Measurements from ENCODE around the gene D2HGDH.

The D2HGDH gene

DNA sequence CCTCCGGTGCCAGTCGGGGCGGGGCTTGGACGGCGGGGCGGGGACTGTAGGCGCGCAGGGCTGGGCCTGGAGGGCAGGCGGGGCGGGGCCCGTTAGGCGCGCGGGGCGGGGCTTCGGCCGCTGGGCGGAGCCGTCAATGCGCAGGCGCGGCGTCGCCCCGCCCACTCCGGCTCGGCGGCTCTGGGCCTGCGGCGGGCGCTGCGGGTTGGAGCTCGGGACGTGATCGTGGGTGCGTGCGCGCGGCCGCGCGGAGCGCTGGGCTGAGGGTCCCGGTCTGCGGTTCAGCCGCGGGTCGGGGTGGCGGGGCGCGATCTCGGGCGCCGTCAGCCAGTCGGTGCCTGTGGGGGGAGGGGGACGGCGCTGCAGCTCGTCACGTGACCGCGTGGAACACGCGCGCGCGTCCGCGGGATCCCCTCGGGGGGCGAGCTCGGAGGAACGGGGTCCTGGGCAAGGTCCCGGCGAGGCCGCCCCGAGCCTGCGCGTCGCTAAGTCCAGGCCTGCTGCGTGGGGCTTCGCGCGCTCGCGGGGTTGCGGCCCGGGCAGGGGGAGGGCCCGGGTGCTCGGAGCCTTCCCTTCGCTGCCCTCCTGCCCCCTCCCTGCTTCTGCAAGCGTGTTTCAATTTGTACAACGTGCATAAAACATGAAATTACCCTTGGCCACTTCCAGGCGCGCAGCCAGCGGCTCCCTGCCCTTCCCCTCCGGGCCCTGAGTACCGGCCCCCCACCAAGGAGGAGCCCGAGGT lies at the start of gene D2HGDH:
Gene D2HGDH (plus strand): TSS at position 164 of the 742 bp plus-strand sequence. CDS start 595 bp downstream, outside the sequence.
- peak; percentile 48 to 91 for DNase-seq

DNA sequence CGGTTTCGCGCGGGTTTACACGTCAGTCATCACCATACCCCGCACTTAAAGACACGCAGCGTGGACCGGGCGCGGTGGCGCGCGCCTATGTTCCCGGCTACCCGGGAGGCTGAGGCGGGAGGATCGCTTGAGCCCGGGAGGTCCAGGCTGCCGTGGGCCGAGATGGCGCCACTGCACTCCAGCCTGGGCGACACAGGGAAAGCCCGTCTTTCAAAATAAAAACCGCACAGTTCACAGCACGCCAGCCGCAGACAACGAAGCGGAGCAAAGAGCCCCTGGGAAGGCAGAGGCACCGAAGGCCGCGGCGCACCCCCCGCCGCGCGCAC lies 48.1 kb upstream of the D2HGDH start:
- no peak for DNase-seq

DNA sequence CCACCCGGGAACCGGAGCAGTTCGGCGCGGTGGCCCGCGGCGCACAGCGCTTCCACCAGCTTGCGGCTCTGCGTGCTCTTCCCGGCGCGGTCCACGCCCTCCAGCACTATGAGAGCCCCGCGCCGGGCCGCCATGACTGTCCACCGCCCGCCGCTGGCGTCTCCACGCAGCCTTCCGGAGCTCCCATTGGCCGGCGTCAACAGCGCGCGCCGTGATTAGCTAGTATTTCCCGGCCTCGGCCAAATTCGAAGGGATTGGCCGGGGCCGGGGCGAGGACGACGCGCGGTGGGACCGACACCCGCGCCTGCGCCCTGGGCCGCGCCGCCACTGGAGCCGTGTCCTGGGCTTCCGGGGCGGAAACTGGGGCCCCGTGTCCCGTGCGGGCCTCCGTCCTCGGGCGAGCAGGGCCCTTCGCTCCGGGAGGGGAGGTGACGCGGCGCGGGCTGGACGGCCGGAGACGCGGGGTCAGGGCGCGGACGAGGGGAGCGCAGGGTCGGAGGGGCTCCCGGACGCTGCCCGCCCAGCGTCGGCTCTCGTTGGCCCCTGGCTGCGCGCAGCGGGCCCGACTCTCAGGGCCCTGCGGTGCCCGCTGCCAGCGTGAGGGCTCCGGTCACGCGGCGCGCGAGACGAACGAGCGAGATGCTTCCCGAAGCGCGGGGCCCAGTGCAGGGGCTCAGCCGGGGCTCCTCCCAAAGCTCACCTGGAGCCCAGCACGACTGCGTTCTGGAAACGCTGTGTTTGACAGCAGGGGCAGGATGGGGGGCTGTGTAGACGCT lies 47.6 kb upstream of the D2HGDH start, which contains the start of gene DTYMK:
Gene DTYMK (minus strand): TSS at position 166 of the 776 bp plus-strand sequence. CDS start 32 bp downstream, at position 134.
- DNase-seq, result peak; percentile 87 to 97

DNA sequence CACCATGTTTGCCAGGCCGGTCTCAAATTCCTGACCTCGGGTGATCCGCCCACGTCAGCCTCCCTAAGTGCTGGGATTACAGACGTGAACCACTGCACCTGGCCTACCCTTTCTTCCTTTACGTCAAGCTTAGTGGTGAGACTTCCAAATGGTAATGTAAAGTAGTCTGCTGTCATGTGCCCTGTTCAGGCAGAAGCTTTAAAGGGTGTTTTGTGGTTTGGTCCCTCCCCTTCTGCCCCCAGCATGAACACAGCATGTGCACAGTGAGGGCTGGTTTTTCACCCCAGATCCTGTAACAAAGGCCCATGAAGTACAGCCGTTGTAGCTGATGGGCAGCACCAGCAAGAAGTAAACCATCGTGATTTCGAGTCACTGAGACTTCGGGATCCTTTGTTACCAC lies 45.1 kb upstream of the D2HGDH start:
- DNase-seq, result no peak

DNA sequence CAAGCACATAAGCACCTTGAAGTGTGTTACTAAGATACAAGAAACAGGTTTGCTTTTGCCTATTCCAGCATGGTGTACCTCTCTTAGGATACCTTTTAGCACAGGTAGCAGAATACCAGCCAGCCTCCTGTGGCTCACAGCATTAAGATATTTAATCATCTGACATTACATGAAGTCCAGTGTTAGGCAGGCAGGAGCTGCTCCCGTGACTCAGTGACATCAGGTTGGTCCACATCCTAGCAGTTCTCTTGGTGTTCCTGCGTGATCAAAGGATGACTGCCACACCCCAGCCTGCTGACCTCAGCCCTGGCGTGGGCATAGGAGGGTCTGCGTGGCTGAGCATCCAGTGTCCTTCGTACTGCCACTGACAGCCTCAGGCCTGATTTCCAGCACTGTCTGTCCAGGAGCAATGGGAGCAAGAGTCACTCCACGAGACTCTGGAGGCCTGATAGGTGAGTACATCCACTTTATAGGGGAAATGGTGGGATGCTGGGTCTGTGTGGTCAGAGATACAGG lies 44.2 kb upstream of the D2HGDH start:
- no peak for DNase-seq

DNA sequence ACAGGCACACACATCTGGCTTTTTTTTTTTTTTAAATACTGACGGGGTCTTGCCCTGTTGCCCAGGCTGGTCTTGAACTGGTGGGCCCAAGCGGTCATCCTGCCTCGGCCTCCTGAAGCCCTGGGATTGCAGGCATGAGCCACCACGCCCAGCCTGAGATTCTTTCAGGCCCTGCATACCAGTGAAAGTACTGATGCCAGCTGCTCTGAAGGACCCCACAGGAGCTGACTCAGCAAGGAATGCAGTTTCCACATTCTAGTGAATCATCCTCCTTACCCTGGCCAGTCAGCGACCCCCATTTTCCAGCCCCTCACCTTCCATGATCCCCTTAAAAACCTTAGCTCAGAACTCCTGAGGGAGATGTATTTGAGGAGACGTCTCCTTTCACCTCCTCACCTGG lies 42.0 kb upstream of the D2HGDH start:
- DNase-seq, result no peak

DNA sequence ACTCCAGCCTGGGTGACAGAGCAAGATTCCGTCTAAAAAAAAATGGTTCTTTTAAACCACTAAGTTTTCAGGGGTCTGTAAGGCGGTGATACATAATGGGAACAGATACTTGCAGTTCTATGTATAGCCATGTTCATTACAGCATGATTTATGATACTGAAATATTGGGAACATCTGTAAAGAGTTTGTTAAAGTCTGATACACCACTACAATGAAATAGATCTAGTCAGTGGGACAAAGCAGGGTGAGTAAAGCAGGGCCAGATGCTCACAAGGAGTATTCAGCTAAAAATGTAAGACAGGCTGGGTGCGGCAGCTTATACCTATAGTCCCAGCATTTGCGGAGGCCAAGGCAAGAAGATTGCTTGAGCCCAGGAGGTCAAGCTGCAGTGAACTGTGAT lies 38.8 kb upstream of the D2HGDH start:
- no peak for DNase-seq

DNA sequence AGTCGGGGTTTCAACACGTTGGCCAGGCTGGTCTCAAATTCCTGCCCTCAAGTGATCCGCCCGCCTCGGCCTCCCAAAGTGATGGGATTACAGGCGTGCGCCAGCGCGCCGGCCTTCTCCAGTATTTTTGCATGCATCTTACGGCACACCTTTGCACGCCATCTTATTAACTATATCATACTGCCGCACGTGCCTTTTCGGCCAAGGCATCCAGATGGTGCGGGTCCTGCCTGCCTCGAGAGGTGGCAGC lies 33.4 kb upstream of the D2HGDH start:
- DNase-seq, result no peak

GRCh38 chr2:241701399-241702154 lies 32.9 kb upstream of the D2HGDH start, which contains the start of gene ING5:
Gene ING5 (plus strand): TSS chr2:241702039. CDS start chr2:241702066, 27 bp downstream.
- DNase-seq, result peak; percentile 84 to 93

DNA sequence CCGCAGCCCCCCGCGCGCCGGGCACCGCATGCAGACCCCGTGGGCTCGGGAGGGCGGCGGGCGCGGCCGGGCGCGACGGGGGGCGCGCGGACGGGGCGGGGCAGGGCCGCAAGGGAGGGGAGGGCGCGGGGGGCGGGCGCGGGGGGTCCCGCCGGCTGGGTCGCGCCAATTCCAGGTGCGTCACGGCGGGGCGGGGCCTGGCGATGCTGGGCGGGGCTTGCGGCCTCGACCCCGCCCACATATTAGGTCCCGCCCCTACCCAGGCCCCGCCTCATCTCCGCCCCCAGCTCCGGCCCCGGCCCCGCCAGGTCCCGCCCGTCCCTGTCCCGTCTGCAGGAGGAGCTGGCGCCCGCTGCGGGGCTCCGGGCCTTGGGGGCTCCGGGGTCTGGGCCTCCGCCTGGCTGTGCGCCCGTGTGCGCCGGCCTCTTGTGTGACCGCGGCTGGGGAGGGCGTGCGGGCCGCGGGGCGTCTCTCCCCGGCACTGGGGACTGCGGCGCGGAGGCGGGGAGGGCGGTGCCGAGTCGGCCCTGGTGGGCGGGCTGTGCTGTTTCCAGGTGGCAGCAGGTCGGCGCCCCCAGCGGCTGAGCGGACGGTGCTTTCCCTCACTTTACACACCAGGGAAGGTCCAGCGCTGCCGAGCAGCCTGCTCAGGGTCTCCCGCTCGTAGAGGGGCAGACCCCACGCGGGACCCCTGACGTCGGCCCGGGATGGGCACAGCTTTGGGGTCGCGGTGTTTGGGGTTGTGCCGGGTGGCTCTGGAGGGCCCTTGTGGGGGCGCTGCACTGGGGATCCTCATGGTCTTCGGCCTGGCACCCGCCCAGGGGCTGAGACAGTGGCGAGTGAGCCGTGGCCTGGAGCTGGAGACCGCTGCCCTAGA lies 32.0 kb upstream of the D2HGDH start:
- DNase-seq, result peak; percentile 77 to 86

DNA sequence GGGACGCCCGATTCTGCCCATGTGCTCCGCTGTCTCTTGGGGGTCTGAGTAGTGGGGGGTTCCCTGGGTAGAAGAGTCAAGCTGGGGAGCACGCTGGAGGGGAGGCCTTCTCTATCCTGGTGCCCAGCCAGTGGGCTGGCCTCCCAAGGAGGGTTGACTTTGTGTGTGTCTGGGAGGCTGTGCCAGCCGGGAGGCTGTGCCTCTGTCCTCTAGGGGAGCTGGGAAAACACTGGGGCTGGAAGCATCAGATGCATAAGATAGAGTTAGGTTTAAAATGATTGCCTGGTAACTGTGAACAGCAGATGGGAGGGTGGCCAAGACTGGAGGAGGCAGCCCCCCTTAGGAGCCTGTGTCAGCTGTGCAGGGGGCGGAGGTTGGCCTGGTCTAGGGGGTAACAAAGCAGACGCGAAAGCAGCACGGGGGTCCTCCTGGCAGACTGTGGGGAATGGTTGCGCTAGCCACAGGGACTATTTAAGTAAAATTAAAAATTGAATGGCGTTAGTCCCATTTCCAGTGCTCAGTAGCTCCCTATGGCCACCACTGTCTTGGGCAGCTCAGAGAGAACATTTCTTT lies 31.3 kb upstream of the D2HGDH start:
- peak; percentile 8 to 33 for DNase-seq

GRCh38 chr2:241706537-241706936 lies 27.9 kb upstream of the D2HGDH start:
- DNase-seq, result no peak

GRCh38 chr2:241708879-241709278 lies 25.6 kb upstream of the D2HGDH start:
- no peak for DNase-seq

GRCh38 chr2:241719093-241719492 lies 15.3 kb upstream of the D2HGDH start:
- no peak for DNase-seq

GRCh38 chr2:241720099-241720498 lies 14.3 kb upstream of the D2HGDH start:
- DNase-seq, result no peak

DNA sequence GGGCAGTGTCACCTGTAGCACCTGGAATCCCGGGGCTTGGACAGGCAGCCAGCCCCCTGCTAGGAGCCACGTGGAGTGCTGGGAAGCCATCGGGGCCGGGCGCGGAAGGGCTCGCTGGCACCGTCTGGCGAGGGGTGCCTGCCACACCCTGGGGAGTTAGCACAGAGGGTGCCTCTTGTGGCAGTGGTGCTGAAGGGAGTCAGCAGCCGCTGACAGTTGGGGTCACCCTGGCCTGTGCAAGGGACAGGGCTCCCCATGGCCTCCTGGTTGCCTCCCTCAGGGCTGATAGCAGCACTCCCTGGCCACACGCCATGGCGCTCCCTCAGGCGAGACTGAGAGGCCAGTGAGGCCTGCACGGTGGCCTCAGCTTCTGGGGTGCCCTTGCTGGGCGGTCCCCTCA lies 13.9 kb upstream of the D2HGDH start:
- DNase-seq, result no peak

- no peak for DNase-seq
Measured at GRCh38 chr2:241721852-241722251, 12.6 kb upstream of the D2HGDH start.

- DNase-seq, result no peak
Measured at GRCh38 chr2:241722896-241723454, 11.5 kb upstream of the D2HGDH start.

- DNase-seq, result no peak
Measured at GRCh38 chr2:241724259-241724974, 10.0 kb upstream of the D2HGDH start.

DNA sequence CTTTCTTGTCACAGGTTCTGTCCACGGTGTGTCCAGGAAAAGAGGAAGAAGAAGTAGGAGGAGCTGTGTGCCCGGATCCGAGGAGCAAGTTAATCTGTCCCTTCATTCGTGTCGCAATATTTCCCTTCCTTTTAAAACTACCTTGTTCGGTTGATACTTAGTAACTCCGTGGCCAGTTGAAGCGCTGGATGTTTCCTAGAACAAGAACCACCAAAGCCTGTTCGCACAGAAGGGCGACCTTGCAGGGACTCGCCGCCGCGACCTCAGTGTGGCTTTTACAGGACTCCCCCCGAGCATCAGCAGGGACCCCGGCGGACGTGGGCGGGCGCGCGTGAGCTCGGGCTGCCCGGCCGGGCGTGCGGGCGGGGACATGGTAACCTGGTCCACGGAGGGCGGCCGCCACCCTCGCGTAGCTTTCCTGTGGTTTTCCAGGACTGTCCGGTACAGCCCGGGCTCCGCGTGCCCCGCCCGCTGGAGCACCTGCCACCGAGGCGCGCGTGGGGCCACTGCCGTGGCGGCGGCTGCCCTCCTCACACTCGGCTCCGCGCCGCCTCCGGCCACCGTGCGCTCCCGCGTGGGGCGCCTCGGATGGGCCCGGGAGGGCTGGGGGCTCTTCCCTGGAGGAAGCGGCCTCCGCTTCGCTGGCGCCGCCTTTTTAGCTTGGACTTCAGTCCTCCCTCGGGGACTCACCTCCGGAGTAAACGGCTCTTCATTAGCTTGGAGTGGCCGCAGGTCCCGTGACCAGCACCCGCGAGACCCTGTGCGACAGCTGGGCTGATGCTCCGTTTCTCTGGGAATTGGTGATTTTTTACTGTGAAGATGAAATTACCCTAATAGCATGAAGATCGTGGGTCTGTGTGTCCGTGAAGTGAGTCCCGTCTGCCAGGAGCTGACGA lies 9.2 kb upstream of the D2HGDH start:
- DNase-seq, result no peak

All from NCI-H446 (cell line).